Lower leg skin (tissue), 3 donors: ENCODE results near the gene CBX6.

Experiments used
- CTCF ChIP-seq, 3 donors: fragments of 450-650 bp; IDR thresholded peaks; one replicate each; pipeline ENCODE4 v1.5.1; 2016; ENCODE audit warnings: antibody characterized with exemption in 3 of 3, mild to moderate bottlenecking in 3 of 3, moderate library complexity in 2 of 3
- POLR2A ChIP-seq, 2 donors: fragments of 450-650 bp; IDR thresholded peaks; one replicate each; pipeline ENCODE4 v1.6.1; 2016 to 2017; ENCODE audit warnings: antibody characterized with exemption in 2 of 2, mild to moderate bottlenecking in 1 of 2, moderate library complexity in 1 of 2

- no peak for TF ChIP-seq CTCF (IDR thresholded peaks at IDR 0.05)
- no peak for TF ChIP-seq POLR2A (IDR thresholded peaks at IDR 0.05)
These were observed 48.9 kb downstream of the CBX6 start for GRCh38 chr22:38823076-38823475.
